OCI-LY1 (cell line): ENCODE data around the gene CTDSPL.

Experiments used
- H2AFZ ChIP-seq: fragments of 200-600 bp; sonication (generic), shearing (Covaris generic); 2 replicates; pipeline ENCODE4 v1.6.0; 2014; ENCODE audit warnings: antibody characterized with exemption, mild to moderate bottlenecking, low read length
- H3F3A ChIP-seq: fragments of 200-600 bp; sonication (generic), shearing (Covaris generic); 2 replicates; pipeline ENCODE4 v1.6.0; 2014; ENCODE audit warnings: mild to moderate bottlenecking, antibody characterized with exemption, low read length, moderate library complexity; ENCODE audit not compliant: insufficient read depth
- H3K27ac ChIP-seq: fragments of 200-600 bp; sonication (generic); 2 replicates; pipeline ENCODE4 v1.5.1; 2014; ENCODE audit warnings: low read length, mixed run types, mild to moderate bottlenecking, low read depth; ENCODE audit not compliant: poor library complexity, severe bottlenecking
- H3K27me3 ChIP-seq: fragments of 200-600 bp; sonication (generic); 2 replicates; pipeline ENCODE4 v1.6.0; 2014; ENCODE audit warnings: antibody characterized with exemption, mild to moderate bottlenecking, low read length, moderate library complexity; ENCODE audit not compliant: insufficient read depth
- H3K36me3 ChIP-seq: fragments of 200-600 bp; sonication (generic); 2 replicates; pipeline ENCODE4 v1.6.1; 2014; ENCODE audit warnings: mild to moderate bottlenecking, antibody characterized with exemption, low read length, moderate library complexity, mixed read lengths; ENCODE audit not compliant: insufficient read depth
- H3K4me1 ChIP-seq: fragments of 200-600 bp; sonication (generic); 2 replicates; pipeline ENCODE4 v1.5.1; 2014; ENCODE audit warnings: mild to moderate bottlenecking, low read length, moderate library complexity; ENCODE audit not compliant: insufficient read depth, severe bottlenecking
- H3K4me2 ChIP-seq: fragments of 200-600 bp; sonication (generic), shearing (Covaris generic); 2 replicates; pipeline ENCODE4 v1.6.1; 2014; ENCODE audit warnings: low read length
- H3K4me3 ChIP-seq: fragments of 200-600 bp; sonication (generic); 2 replicates; pipeline ENCODE4 v1.5.1; 2014; ENCODE audit warnings: low read length, low read depth, mild to moderate bottlenecking, mixed read lengths; ENCODE audit not compliant: poor library complexity, severe bottlenecking
- H3K79me2 ChIP-seq: fragments of 200-600 bp; shearing (Covaris generic); 2 replicates; pipeline ENCODE4 v1.6.1; 2016; ENCODE audit warnings: mixed run types, low read length, mixed read lengths; ENCODE audit not compliant: insufficient read depth
- H3K9ac ChIP-seq: fragments of 200-600 bp; sonication (generic), shearing (Covaris generic); 2 replicates; pipeline ENCODE4 v1.6.1; 2014; ENCODE audit warnings: mild to moderate bottlenecking, low read length, mixed read lengths
- H3K9me2 ChIP-seq: fragments of 200-600 bp; sonication (generic), shearing (Covaris generic); 2 replicates; pipeline ENCODE4 v1.6.1; 2014; ENCODE audit warnings: low read depth, mild to moderate bottlenecking, low read length, mixed read lengths
- H3K9me3 ChIP-seq: fragments of 200-600 bp; shearing (Covaris generic); 2 replicates; pipeline ENCODE4 v1.6.1; 2014; ENCODE audit warnings: low read length, mixed read lengths
- H4K20me1 ChIP-seq: fragments of 200-600 bp; sonication (generic), shearing (Covaris generic); 2 replicates; pipeline ENCODE4 v1.6.0; 2016; ENCODE audit warnings: mild to moderate bottlenecking, low read length; ENCODE audit not compliant: insufficient read depth
- EZH2 ChIP-seq: fragments of 200-600 bp; sonication (generic), shearing (Covaris generic); IDR thresholded peaks from 2 replicates; pipeline ENCODE4 v1.8.0; 2017; ENCODE audit warnings: borderline replicate concordance, mixed run types, mild to moderate bottlenecking, antibody characterized with exemption, low read length, moderate library complexity, mixed read lengths
- TF ChIP-seq, protein P1 (sequence below): fragments of 200-600 bp; sonication (generic), shearing (Covaris generic); IDR thresholded peaks from 2 replicates; pipeline ENCODE4 v1.5.1; 2017; ENCODE audit warnings: mild to moderate bottlenecking, antibody characterized with exemption, low read length, moderate library complexity, mixed read lengths

Gene CTDSPL

DNA sequence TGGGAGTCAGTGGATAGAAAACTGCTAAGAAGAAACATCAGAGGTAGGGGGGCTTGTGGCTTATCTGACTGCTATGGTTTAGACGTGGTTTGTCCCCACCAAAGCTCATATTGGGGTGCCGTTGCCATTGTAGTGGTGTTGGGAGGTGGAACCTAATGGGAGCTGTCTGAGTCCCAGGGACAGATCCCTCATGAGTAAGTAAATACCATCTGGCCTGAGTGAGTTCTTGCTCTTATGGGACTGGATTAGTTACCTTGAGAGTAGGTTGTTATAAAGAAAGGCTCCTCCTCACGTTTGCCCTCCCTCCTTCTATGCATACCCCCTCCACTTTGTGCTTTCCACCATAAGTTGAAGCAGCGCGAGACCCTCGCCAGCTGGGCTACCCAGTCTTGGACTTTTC, 75.5 kb downstream of the CTDSPL start:
- H4K20me1 ChIP-seq: no peaks in the 10 kb centered on the region
- no peaks in the 10 kb centered on the region for H3F3A ChIP-seq
- no peaks in the 10 kb centered on the region for H3K9me3 ChIP-seq
- H3K9me2 ChIP-seq: no peaks in the 10 kb centered on the region
- H3K4me2 ChIP-seq: no peak overlapping the region
- H3K4me1 ChIP-seq: no peaks in the 10 kb centered on the region
- no peak for TF ChIP-seq EZH2
- TF ChIP-seq, protein P1, sequence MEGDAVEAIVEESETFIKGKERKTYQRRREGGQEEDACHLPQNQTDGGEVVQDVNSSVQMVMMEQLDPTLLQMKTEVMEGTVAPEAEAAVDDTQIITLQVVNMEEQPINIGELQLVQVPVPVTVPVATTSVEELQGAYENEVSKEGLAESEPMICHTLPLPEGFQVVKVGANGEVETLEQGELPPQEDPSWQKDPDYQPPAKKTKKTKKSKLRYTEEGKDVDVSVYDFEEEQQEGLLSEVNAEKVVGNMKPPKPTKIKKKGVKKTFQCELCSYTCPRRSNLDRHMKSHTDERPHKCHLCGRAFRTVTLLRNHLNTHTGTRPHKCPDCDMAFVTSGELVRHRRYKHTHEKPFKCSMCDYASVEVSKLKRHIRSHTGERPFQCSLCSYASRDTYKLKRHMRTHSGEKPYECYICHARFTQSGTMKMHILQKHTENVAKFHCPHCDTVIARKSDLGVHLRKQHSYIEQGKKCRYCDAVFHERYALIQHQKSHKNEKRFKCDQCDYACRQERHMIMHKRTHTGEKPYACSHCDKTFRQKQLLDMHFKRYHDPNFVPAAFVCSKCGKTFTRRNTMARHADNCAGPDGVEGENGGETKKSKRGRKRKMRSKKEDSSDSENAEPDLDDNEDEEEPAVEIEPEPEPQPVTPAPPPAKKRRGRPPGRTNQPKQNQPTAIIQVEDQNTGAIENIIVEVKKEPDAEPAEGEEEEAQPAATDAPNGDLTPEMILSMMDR: no peak
- no peaks in the 10 kb centered on the region for H3K27me3 ChIP-seq
- H3K79me2 ChIP-seq: no peaks in the 10 kb centered on the region
- no peak overlapping the region for H3K9ac ChIP-seq
- no peak overlapping the region for H3K4me3 ChIP-seq
- no peak overlapping the region for H2AFZ ChIP-seq
- no peaks in the 10 kb centered on the region for H3K36me3 ChIP-seq
- no peak overlapping the region for H3K27ac ChIP-seq

- no peak overlapping the region for H2AFZ ChIP-seq
- H3K9ac ChIP-seq: no peak overlapping the region
- no peaks in the 10 kb centered on the region for H3K9me3 ChIP-seq
- H3F3A ChIP-seq: no peaks in the 10 kb centered on the region
- no peaks in the 10 kb centered on the region for H4K20me1 ChIP-seq
- no peak for TF ChIP-seq EZH2
- H3K4me3 ChIP-seq: no peak overlapping the region
- H3K27ac ChIP-seq: no peak overlapping the region
- no peaks in the 10 kb centered on the region for H3K27me3 ChIP-seq
- H3K4me1 ChIP-seq: no peaks in the 10 kb centered on the region
- no peaks in the 10 kb centered on the region for H3K36me3 ChIP-seq
- H3K4me2 ChIP-seq: no peak overlapping the region
- H3K79me2 ChIP-seq: no peaks in the 10 kb centered on the region
- no peaks in the 10 kb centered on the region for H3K9me2 ChIP-seq
These were observed 76.3 kb downstream of the CTDSPL start for GRCh38 chr3:37938011-37938410.

DNA sequence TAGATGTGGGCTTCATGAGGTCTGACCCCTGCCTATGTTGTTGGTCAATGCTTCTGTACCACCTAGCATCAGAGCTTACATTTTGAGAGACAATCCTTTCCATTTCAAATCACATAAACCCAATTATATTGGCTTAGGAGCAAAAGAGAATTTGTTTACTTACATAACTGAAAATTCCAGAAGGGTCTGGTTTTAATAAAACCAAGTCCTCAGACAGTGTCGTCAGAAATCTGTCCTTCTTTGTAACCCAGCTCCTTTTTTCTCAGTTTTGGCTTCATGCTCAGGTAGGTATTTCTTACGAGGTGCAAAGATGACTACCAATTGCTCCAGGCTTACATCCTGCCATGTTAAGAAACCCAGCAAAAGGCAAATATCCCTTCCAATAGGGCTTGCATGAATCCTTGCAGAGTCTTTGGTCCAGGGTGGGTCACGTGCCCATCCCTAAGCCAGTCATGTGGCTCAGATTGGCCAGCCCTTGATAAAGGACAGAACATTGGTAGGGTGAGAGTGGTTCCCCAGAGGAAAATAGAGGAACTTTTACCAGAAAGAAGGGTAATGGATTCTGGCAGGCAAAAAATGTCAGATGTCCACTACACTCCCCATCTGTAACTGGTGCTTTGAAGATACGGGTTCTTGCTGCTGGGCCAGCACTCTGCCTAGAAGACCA, 78.7 kb downstream of the CTDSPL start:
- TF ChIP-seq, protein P1: no peak
- no peak for TF ChIP-seq EZH2
- Histone ChIP-seq H3K36me3 (no peaks in the 10 kb centered on the region), H3K27ac (no peak overlapping the region), H2AFZ (no peak overlapping the region), H3K9me2 (no peaks in the 10 kb centered on the region), H3K4me3 (no peak overlapping the region), H3F3A (no peaks in the 10 kb centered on the region), H3K9me3 (no peaks in the 10 kb centered on the region), H3K79me2 (no peaks in the 10 kb centered on the region), H4K20me1 (no peaks in the 10 kb centered on the region), H3K4me1 (no peaks in the 10 kb centered on the region), H3K27me3 (no peaks in the 10 kb centered on the region), H3K9ac (no peak overlapping the region), H3K4me2 (no peak overlapping the region)
